GM18502 (cell line): ENCODE results near the gene TYMP.
"Not testable (repeated sequence)": the region's sequence is repeated elsewhere in the genome, so short reads cannot be mapped to it uniquely, and the experiment has no call there.

ENCODE experiments used
- ATAC-seq: cut with Tn5 transposase; IDR thresholded peaks from one replicate; pipeline ENCODE4 v1.9.1; 2021; ENCODE audit warnings: mild to moderate bottlenecking; ENCODE audit not compliant: unreplicated experiment, poor library complexity

Gene TYMP

DNA sequence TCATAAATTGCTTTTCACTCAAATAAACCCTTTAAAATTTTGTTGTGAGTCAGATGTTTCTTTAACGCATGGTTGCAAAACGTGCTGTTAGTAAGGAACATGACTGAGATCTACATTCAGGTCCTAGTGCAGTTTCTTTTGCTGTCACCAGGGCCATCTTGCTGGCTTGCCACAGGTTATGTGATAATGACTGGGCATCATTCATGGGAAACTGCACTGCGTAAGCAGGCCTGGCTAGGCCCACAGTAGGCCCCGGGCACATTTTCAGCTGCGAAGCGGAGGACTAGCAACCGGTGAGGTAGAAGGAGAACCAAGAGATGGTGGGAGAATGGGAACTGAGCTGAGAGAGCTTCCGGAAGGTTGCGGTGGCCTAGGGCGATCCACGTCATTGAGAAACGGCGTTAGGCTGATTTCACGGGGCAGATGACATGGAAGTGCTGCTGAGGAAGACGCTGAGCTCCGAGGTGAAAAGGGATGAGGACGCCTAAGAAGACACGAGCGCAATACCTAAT lies 12.7 kb upstream of the TYMP start:
- no peak for ATAC-seq

DNA sequence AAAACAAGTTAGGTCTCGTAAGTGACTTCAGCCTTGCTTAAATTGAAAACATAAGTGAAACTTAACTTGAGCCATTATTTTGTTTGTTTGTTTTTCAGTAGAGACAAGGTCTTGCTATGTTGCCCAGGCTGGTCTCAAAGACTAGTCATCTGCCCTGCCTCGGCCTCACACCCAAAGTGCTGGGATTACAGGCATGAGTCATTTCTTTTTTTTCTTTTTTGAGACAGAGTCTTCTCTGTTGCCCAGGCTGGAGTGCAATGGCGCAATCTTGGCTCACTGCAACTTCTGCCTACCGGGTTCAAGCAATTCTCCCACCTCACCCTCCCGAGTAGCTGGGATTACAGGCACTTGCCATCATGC lies 11.8 kb upstream of the TYMP start:
- not testable (repeated sequence) for ATAC-seq

GRCh38 chr22:50540381-50540780 lies 10.6 kb upstream of the TYMP start:
- no peak for ATAC-seq

- no peak for ATAC-seq
Observed at GRCh38 chr22:50537765-50538164, 8.0 kb upstream of the TYMP start.

GRCh38 chr22:50536226-50536625 lies 6.4 kb upstream of the TYMP start:
- ATAC-seq, result no peak

GRCh38 chr22:50535113-50535512 lies 5.3 kb upstream of the TYMP start:
- ATAC-seq, result no peak

DNA sequence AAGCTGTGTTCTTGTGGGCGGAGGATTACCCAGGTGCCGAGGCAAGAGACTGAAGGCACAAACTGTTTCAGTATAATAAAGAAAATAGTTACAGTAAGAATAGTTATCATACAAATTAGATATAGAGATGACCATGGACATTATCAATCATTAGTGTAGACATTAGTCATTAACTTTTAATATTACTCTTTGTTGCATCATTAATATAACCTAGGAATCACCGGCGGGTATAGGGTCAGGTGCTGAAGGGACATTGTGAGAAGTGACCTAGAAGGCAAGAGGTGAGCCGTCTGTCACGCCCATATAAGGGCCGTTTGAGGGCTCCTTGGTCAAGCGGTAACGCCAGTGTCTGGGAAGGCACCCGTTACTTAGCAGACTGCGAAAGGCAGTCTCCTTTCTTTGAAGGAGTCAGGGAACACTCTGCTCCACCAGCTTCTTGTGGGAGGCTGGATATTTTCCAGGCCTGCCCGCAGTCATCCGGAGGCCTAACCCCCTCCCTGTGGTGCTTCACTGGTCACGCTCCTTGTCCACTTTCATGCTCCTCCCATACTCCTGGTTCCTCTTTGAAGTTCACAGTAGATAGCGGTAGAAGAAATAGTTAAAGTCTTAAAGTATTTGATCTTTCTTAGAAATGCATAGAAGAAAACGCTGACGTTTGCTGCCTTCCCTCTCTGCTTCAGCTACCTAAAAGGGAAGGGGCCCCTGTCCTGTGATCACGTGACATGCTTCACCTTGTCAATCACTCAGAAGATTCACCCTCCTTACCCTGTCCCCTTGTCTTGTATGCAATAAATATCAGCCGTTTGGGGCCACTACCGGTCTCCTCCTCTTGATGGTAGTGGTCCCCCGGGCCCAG lies 4.3 kb upstream of the TYMP start:
- not testable (repeated sequence) for ATAC-seq

- no peak for ATAC-seq
Observed at GRCh38 chr22:50532824-50533796, 3.3 kb upstream of the TYMP start.

DNA sequence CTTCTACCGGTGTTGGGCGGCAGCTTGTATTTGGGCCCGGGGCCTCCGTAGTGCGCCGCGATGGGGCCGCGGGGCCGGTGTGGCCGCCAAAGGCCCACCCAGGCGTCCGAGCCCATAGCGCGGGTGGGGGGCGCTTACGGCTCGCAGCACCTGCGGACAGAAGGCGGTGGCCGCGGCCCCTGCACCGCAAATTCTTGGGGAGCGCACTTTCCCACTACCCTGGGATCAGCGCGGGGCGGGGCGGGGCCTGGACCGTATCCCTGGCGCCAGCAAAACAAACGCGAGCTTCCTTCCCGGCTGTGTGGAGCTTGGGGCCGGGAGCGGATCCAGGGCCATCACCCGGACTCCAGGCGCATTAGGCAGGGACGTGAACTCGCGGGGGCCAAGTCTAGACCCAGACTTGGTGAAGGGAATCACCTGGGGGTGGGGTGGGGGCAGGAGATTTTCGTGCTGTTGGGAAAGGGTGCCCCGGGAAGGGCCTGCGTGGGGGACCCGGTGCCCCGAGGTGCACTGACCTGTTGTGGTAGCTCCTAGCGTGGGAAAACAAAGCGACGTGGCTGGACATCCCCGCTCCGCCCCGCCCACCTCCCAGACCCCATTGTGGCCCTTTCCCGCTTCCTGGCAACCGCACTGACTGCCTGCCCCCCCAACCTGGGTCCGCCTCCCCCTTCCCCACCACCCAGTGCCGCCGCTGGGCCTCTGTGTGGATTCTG lies 2.3 kb upstream of the TYMP start:
- ATAC-seq, result no peak

GRCh38 chr22:50531546-50531961 lies 1.7 kb upstream of the TYMP start:
- ATAC-seq, result no peak

DNA sequence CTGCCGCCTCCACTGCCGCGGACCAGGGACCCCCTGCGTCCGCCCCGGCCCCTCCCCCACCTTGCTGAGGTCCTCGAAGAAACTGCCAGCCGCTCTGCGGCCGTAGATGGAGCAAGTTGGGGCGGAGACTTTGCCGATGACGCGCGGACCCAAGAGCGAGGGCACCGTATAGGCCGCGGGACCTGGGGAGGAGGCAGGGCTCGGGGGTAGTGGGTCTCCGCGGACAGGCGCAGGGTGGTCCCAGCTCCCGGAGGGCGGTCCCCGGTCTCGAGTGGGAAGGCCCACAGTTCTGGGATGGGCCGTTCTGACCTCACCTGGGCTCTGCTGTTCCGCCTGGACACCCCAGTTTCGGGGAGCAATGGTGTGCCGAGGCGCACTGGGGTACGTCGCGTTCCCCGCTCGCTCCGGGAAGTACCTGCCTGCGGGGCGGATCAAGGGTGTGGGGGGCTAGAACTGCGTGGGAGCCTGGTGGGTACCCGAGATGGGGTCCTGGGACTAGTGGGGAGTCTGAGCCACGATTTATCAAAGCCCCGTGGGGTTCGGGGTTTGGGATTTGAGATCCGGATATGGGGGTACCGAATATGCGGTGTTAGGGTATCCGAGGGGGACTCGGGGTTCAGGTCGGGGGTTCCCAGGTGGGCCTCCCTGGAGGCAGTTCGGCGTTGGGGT lies 1.2 kb upstream of the TYMP start:
- no peak for ATAC-seq

DNA sequence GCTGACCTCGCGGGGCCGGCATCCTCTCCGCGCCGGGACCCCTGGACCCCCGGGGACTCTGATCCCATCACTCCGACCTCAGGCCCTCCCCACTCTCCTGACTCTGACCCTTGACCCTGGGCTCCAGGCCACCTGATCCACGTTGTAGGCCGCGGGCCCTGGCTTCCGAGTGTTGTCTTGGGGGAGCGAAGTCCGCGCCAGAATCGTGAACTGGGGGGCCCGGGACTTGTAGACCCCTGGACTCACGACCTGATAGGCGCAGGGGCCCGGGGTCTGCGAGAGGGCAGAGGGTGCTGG lies 716 bp upstream of the TYMP start:
- ATAC-seq, result no peak

DNA sequence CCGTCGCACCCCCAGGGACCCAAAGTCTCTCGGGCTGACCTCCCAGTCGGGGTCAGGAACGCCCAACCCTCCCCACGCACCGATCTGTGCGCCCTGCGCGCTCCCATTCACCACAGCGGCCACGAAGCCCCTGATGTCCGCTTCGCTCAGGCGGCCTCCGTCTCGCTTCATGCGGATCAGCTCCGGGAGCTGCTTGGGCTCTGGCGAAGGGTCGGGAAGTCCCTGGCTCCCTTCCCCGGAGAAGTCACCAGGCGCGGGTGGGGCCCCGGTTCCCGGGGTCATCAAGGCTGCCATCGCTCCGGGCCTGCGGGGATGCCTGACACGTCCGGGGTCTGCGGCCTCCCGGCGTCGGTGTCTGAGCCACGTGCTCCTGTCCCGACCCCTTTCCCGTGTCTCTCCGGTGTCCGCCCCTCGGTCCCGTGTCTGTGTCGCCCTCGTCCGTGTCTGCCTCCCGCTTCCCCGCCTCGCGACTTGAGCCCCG lies 356 bp downstream of the TYMP start:
- ATAC-seq, result no peak

- no peak for ATAC-seq
Observed at GRCh38 chr22:50528682-50529415, 963 bp downstream of the TYMP start.

GRCh38 chr22:50527921-50528681 lies 1.7 kb downstream of the TYMP start:
- ATAC-seq, result no peak

DNA sequence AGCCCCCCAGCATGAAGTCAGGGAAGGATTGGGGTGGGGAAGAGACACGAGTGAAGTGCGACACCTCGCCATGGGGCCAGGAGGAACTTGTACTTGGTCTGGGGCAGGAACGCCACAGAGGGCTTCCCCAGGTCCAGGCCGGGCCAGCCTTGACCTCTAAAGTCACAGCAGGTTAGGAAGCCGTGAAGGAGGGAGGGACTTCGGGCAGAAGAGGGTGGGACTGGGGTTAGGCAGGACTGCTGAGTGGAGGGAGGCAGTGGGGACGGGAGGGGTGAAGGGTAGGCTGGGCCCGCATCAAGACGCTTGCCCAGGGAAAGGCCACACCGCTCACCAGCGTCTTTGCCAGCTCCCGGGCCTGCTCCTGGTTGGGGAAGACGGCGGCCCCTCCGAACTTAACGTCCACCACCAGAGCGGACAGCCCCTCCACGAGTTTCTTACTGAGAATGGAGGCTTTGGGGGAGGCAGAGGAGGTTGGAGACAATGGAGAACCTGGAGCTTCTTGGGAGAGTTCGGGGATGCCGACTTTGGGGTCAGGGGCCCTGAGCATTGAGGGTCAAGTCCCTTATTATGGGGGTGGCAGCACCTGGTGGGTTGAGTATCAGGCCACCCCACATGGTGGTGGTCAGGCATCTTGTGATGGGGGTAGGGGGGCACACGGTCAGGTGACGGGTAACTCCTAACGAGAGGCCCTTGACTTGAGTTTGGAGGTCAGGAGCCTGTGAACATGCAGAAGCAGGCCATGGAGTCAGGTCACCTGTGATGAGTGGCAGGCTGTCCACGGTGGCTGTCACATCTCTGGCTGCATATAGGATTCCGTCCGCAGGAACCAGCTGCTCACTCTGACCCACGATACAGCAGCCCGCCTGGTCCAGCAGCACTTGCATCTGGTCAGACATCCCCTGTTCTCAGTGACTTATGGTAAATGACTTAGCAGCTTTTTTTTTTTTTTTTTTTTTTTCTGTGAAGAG lies 2.7 kb downstream of the TYMP start:
- no peak for ATAC-seq

DNA sequence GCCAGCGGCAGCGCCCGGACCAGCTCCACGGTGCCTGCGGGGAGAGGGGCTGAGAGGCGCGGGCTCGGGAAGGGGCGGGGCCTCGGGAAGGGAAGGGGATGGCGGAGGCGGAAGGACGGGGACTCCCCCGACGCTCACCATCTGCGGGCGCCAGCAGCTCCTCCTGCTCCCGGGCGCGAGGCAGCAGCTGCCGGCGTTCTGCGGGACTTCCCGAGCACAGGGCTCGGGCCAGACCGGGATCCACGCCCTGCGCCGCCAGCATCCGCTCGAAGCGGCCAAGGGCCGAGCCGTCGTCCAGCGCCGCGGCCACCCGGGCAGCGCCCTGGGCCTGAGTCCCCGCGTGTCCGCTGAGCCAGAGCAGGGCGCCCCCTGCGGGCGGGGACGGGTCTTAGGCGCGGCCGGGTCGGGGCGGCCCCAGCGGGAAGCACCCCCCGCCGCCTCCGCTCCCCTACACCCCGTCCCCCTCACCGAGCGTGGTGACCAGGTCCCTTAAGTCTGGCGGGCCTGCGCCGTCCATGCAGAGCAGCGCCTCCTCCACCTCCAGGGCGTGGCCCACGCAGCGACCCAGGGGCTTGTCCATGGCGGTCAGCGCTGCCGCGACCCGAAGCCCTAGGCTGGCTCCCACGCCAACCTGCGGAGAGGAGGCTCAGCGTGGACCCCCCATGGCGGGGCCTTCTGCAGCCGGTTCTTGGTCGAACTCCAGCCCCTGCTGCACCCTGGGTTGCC lies 3.5 kb downstream of the TYMP start:
- peak; percentile 31 for ATAC-seq
